WI38 (cell line): ENCODE measurements around the gene SERPINA1.

Experiments used
- H3K4me3 ChIP-seq: 2 replicates; pipeline ENCODE4 v1.5.1; 2011; ENCODE audit warnings: low read depth, mild to moderate bottlenecking, control low read depth, low read length
- TF ChIP-seq, protein P1 (sequence below): IDR thresholded peaks from 2 replicates; pipeline ENCODE4 v1.5.1; 2012; ENCODE audit warnings: low read depth, mild to moderate bottlenecking, control low read depth, low read length

Gene SERPINA1

DNA sequence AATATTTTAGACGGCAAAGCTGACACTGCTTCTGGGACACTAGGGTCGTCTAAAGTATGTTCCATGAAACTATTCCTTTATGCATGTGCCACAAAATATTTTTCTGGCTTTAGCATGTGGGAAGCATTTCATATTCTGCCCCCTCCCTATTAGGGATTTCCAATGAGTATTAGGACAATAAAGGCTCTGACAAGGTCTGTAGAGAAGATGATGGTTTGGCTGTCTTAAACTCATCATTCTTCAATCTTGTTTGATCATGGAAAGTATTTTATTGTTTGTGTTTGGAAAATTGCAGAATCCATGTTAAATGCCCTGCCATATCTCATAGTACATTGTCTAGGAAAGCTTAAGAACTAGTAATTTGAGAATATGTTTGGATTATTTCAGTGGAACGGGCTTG lies 22.8 kb downstream of the SERPINA1 start:
- TF ChIP-seq, protein P1, sequence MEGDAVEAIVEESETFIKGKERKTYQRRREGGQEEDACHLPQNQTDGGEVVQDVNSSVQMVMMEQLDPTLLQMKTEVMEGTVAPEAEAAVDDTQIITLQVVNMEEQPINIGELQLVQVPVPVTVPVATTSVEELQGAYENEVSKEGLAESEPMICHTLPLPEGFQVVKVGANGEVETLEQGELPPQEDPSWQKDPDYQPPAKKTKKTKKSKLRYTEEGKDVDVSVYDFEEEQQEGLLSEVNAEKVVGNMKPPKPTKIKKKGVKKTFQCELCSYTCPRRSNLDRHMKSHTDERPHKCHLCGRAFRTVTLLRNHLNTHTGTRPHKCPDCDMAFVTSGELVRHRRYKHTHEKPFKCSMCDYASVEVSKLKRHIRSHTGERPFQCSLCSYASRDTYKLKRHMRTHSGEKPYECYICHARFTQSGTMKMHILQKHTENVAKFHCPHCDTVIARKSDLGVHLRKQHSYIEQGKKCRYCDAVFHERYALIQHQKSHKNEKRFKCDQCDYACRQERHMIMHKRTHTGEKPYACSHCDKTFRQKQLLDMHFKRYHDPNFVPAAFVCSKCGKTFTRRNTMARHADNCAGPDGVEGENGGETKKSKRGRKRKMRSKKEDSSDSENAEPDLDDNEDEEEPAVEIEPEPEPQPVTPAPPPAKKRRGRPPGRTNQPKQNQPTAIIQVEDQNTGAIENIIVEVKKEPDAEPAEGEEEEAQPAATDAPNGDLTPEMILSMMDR: no peak
- no peak overlapping the region for H3K4me3 ChIP-seq

DNA sequence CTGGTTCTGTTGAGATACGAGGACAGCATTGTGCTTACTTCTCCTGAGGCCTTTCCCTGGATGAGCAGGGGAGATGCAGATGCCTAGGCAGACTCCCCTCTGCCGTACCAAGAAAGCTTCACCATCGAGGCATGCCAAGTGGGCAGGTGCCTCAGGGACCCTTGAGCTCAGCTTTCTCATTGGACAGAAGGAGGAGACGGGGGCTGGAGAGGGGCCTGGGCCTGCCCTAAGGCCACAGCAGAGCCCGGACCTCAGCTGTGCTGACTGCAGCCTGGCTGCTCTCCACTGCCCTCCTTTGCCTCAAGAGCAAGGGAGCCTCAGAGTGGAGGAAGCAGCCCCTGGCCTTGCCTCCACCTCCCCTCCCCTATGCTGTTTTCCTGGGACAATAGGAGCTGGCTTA lies 23.4 kb downstream of the SERPINA1 start:
- TF ChIP-seq, protein P1: no peak
- no peak overlapping the region for H3K4me3 ChIP-seq

DNA sequence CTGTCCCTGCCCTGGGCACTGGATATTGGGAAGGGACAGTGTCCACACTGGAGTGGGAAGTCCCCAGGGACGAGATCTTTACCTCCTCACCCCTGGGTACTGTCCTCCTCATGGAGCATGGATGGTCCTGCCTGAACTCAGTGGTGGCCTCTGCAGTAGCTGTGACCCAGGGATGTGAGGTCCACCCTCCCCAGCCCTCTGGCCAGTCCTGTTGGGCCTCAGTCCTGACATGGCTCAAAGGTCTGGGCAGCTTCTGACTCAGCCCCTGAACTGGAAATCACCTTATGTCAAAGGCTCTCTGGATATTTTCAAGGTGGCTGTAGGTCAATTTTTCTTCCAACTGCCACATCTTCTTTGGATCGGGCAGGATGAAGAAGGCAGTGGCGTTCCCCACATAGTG lies 24.4 kb downstream of the SERPINA1 start:
- H3K4me3 ChIP-seq: no peak overlapping the region
- TF ChIP-seq, protein P1: no peak

DNA sequence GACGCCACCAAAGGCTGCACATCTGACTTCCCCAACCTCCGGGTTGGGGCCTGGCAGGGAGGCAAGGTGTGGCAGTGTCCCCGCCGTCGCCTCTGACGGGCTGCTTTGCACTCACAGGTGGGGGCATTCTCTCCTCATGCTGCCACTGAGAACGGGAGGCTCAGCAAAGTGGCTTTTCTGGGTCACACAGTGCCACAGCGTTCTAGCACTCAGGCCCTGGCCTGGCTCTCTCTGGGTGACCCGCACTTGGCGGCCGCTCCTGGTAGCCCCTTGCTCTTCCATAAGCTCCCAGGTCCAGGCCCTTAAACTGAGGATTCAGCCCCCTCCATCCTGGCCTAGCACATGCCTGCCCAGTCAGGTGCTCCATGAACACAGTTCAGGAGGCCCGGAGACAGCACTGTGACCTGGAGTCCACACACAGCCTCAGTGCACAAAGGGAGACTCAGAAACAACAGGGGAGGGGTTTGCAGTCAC lies 25.2 kb downstream of the SERPINA1 start:
- TF ChIP-seq, protein P1: no peak
- H3K4me3 ChIP-seq: no peak overlapping the region

DNA sequence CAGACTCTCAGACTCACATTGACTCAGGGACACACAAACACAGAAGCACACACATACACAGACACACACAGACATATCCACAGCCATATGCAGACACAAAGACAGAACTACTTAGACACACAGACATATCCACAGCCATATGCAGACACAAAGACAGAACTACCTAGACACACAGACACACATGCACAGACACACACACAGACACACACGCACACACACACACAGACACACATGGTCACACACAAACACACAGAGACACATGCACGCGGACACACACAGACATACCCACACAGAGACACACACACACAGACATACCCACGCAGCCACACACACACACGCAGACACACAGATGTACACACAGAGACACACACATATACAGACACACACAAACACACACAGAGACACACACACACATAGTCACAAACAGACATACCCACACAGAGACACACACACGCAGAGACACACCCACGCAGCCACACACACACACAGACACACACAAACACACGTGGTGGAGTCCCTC lies 25.7 kb downstream of the SERPINA1 start:
- no peak overlapping the region for H3K4me3 ChIP-seq
- TF ChIP-seq, protein P1: no peak

DNA sequence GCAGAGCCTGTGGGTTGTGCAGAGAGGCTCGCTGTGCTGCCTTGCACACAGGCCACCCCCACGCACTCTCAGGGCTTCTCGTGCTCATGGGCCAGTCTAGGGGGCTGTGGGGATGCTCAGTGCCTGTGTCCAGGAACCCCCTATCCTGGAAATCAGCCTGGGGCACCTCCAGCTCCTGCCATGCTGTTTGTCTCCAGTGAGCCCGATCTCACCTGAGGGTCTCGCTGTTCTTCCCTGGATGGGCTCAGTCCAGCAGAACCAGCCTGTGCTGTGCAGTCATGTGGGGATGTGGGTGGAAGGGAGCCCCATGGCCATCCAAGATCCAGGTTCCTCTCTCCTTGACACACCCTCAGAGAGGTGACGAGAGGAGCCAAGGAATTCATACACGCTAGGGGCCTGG lies 26.7 kb downstream of the SERPINA1 start:
- TF ChIP-seq, protein P1: no peak
- no peak overlapping the region for H3K4me3 ChIP-seq

DNA sequence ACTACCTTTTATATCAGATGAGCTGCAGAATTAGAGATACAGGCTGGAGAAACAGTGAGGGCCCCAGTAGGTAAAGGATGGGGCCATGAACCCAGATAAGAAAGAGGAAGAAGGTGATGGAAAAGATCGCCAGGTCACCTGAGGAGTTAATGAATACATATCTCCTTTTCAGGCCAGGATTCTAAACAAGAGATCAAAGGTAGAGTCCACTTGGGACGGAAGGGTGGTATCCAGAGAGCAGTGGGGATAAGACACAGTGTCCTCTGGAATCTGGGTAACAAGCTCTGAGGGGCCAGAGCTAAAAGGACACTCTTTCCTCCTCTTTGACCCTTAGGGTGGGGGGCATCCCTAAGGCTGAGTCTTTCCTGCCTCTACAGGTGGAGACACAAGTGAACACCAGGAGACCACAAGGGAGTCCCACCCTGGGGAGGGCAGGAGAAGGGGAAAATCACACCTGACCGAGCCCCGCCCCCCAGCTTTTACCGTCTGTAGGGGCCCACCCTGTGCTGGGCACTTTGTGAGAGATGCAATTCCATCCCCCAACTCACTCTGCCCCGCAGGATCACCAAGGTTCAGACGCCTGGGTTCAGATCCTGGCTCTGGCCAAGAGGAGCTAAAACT lies 27.3 kb downstream of the SERPINA1 start:
- no peak overlapping the region for H3K4me3 ChIP-seq
- TF ChIP-seq, protein P1: no peak
